ENCODE measurements around the gene NUB1.

The NUB1 gene

DNA sequence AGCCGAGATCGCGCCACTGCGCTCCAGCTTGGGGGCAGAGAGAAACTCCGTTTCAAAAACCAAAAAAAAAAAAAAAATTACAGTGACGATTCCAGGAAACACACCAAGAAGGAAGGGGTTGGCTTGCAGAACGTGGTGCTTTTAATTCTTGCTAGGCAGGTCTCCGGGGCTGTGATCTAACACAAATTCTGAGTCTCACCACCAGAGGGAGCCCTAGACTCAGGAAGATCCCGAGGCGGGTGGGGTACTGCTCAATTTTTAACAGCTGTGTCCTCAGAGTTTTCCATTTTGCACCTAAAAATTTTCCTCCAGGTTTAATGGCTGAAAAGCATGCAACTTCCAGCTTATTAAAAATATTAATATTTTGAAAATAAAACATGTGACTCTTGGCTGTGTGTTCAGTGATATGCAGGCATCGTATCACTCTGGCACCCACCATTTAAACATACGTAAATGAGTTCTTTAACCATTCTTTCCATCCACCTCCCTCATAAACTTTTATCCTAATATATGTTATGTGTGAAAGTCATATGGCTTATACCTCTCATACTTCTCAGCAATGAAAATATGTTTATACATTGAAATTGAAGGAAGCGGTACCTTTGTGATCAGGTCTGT lies 26.5 kb upstream of the NUB1 start:
- peak; percentile 85 for DNase-seq

- no peak for DNase-seq
Measured at GRCh38 chr7:151316896-151317295, 24.7 kb upstream of the NUB1 start.

DNA sequence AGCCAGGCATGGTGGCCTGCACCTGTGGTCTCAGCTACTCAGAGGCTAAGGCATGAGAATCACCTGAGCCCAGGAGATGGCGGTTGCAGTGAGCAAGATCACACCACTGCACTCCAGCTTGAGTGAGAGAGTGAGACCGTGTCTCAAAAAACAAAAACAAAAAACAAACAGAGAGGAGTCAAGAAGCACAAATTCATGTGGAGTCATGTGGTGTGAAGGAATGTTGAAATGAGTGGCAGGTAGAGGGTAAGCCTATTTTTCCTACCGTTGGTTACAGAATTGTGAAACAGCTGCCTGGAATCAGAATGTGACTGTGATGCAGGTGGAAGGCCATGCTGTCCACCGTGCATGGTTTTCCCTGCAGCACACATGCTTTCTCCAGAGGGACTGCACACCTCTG lies 23.7 kb upstream of the NUB1 start:
- DNase-seq, result no peak

- no peak for DNase-seq
Measured at GRCh38 chr7:151319189-151319588, 22.4 kb upstream of the NUB1 start.

DNA sequence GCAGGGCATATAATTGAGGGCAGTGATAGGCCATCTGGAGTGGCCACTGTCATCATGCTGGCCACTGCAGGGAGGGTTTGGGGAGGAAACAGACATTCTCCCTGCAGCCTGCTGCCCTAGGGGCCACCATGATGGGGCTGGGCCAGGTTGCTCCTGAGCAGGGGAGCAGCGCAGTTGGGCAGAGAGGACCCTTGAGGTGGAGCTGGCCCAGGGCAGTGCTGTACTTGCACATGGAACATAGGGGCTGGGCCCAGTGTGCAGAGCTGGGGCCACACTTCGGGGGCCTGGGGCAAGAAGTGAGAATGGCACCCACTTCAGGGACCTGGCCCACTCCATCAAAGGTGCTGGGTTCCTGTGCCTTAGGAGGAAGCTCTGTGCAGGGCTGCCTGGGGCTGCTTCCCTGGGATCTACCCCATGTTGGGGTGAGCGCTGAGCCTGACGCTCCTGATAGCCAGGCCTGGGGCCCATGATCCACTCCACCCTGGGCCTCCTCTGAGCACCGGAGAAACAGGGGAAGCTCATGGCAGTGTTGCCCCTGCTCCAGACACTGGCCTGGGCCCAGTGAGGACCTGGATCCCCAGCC lies 21.3 kb upstream of the NUB1 start:
- no peak for DNase-seq

GRCh38 chr7:151321341-151321740 lies 20.3 kb upstream of the NUB1 start:
- DNase-seq, result no peak

GRCh38 chr7:151322906-151323305 lies 18.7 kb upstream of the NUB1 start:
- no peak for DNase-seq

DNA sequence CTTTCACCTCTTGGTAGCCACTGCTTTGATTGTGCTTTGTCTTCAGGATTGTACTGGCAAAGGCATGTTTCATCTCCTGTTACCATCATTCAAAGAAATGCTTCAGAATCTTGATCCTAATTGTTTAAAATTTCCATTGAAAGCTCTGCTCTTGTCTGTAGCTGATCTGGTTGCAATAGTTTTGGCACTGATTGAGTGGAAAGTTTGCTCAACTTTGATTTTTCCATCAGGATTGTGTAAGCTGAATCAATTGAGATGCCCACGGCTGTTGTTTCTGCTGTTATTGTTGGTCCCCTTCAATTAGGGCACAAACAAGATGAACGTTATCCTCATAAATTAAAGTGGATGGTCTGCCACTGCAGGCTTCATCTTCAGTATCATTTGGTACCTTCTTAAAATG lies 14.6 kb upstream of the NUB1 start:
- no peak for DNase-seq

GRCh38 chr7:151327659-151328058 lies 14.0 kb upstream of the NUB1 start:
- DNase-seq, result no peak

DNA sequence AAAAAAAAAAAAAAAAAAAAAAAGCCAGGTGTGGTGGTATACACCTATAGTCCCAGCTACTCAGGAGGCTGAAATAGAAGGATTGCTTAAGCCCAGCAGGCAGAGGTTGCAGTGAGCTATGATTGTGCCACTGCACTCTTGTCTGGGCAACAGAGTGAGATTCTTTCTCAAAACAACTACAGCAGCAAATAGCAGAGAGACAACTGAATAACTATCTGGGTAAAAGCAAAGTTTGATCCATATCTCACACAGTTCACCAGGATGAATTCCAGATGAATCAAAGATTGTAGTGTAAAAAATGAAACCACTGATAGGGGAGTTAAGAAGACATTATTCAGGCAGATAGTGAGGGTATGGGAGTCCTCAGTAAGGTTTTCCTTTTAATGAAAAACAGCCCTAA lies 11.4 kb upstream of the NUB1 start:
- no peak for DNase-seq

DNA sequence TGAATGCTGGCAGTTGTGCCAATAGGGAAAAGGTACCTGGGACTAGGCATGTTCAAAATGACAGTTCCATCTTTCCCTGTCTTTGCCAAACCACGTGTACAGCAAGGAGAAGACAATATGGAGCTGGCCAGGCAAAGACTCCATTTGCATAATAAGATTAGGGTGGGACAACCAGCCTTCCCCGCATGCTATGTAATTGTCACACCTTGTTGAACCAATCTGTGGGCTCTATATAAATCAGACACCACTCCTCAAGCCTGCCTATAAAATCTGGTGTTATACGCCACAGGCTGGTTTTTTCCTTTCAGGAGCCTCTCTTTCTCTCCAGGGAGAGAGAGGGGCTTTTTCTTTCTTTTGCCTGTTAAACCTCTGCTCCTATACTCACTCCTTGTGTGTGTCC lies 11.0 kb upstream of the NUB1 start:
- no peak for DNase-seq

- DNase-seq, result no peak
Measured at GRCh38 chr7:151334628-151335027, 7.0 kb upstream of the NUB1 start.

- no peak for DNase-seq
Measured at GRCh38 chr7:151336027-151336708, 5.4 kb upstream of the NUB1 start.

GRCh38 chr7:151337346-151337745 lies 4.3 kb upstream of the NUB1 start:
- no peak for DNase-seq

GRCh38 chr7:151338809-151339208 lies 2.8 kb upstream of the NUB1 start:
- DNase-seq, result no peak

DNA sequence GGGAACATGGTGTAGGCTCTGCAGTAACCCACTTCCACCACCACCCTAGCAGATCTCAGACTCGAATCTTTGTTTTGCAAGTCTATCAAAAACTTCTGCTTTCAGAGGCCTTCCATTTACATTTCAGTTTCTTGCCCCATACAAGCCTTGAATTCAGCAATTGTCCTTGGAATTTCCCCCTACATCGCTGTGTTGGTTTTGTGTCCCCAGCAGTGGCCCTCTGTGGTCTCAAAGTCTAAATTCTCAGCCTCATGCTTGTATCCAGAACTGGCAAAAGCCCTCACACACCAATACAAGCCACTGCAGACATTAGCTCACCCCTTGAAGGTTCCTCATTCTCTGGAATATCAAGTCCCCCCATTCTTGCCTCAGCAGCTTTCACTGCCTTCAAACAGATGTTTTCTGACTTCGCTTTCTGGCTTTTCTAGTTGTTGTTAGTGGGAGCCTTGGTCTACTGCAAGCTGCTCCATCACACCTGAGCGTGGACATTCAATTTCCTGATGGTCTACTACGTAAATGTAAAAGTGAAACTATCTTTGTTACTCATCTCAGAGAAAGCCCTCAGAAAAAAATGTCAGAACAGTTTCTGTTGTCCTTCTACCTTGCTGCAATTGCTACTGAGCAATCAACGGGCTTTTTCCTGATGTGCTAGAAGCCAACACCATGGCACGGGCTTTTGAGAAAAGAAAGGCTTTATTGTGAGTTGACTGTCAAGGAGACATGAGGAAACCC lies 1.8 kb upstream of the NUB1 start:
- no peak for DNase-seq

DNA sequence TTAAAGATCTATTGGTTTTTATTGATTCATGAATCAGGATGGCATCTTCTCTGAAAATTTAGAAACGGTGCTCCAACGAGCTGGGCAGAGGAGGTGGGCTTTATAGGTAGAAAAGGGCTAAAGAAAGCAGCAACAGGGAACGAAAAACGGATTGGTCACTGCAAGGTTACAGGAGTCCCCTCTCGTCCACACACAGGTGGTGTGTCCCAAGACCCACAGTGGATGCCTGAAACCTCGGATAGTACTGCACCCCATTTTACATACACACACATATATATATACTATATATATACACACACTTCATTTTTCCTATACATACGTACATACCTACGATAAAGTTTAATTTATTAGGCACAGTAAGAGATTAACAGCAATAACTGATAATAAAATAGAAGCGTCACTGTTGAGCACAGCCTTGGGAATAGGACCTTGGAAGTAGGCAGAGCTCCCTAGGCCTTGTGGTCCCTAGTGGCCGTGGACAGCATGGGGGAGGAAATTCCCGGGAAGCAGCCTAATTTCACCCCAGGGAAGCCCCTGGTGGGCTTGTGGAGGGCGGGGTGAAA lies 737 bp upstream of the NUB1 start:
- DNase-seq, result no peak

DNA sequence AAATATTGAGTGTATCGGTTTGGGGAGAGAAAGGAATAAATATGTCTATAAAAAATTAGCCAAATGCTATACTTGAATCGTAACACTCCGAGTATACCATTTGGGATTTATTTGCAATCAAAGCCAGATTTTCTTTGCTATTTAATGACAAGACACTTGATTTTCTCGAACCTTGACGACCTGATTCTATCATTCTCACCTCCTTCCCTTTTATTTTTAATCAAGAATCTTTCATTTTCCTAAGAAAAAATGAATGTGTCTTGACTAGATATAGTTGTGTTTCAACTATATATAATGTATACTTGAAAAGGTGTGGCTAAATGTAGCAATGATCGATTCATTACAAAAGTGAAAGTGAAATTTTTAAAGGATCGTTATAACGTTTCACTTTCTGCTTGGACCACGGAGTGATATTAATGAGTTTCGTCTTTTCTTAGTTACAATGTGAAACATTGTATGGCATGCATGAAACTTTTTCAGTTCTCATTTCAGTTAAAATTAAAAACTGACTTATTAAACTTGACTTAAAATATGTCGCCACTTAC lies 562 bp downstream of the NUB1 start:
- DNase-seq, result no peak

GRCh38 chr7:151342811-151343210 lies 1.2 kb downstream of the NUB1 start:
- no peak for DNase-seq

DNA sequence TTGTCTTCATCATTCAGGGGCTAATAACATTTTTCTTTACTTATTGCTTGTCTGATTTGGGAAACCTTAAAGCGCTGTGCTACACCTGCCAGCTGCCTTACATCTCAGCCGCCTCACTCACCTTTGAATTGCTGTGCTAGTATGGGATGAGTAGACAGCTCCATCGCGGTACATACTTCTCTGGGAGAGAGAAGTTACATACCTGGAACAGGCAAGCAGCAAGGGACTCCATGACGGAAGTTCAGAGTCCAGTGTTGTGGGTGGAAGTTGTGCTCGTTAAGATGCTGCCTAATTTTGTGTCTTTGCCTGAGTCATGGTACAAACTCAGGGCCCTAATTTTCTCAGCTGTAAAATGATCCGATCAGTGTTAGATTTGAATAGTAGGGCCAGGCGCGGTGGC lies 1.9 kb downstream of the NUB1 start:
- DNase-seq, result no peak

DNA sequence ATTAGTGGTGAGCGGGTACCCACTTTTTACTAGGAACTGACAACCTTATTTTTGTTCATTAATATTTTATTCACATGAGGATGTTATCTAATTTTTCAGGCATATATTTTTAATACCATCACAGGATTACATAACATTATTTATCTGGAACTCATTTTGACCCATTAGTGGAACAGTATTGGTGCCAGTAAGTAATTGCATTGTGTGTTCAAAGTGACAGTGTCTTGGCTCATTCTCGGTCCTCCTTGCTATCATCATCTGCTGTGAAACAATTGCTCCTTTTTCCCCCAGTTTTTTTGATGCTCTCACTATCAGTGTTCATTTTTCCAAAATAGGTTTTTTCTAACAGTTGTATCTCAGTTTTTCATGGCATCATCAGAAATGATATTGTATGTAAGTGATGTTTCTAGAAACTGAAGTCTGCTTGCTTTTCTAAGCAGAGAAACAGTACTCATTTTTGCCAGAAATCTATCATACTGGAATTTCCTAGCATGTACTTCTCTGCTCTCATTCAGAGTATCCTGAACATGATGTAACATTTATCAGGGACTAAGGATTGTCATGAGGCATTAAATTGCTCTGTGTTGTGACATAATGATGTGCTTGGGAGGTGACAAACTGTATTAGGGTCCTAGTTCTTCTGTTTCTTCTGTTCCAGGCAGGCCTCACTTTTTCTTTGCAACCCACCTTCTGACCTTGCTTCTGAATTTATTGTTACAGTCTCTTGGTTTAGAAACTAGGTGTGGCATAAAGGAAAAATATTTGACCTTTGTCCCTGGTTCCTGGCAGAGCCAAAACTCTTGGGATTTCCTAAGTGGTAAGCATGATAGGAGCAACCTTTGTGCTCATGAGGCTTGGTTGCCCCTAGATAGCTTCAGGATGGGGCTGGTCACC lies 4.2 kb downstream of the NUB1 start:
- DNase-seq, result no peak

- no peak for DNase-seq
Measured at GRCh38 chr7:151346470-151346769, 4.8 kb downstream of the NUB1 start.

DNA sequence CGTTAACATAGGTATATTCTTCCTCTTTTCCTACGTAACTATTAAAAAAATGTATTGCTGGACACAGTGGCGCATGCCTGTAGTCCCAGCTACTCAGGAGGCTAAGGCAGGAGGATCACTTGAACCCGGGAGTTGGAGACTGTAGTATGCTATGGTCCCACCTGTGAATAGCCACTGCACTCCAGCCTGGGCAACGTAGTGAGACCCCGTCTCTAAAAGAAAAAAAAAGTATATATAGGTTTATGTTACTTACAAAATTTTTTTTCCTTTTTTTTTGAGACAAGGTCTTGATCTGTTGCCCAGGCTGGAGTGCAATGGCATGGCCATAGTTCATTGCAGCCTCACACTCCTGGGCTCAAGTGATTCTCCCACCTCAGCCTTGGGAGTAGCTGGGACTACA lies 5.6 kb downstream of the NUB1 start:
- no peak for DNase-seq
